SK-N-SH treated with all-trans-retinoic acid at 6 μM for 48 hours (cell line): Measurements from ENCODE around the gene NMRK2.

ENCODE experiments used
- PATZ1 ChIP-seq: fragments of 250-450 bp; sonication (Bioruptor Pico); IDR thresholded peaks from 2 replicates; pipeline ENCODE4 v1.8.0; 2020; ENCODE audit warnings: mild to moderate bottlenecking, moderate library complexity, borderline replicate concordance
- ZNF565 ChIP-seq: fragments of 450-650 bp; formaldehyde crosslinking; conservative IDR thresholded peaks from 2 replicates; pipeline ENCODE4 v1.5.0; 2020; ENCODE audit warnings: low read depth, mild to moderate bottlenecking, moderate library complexity

GRCh38 chr19:3983542-3983914 is 50.7 kb downstream of the NMRK2 start:
- TF ChIP-seq PATZ1 (CRISPR knock-in tag) (no peak), ZNF565 (CRISPR knock-in tag) (no peak)
